ENCODE measurements around the gene KCNIP1. TPM values are rescaled to one million over a fixed set of nuclear protein-coding genes. Genes with fewer than 3 reads are reported as not detected.

The KCNIP1 gene
- total and polyA plus RNA-seq, 2 of the 13 experiments (the other 11 are each of a cell fraction or from before 2014, with no cell fraction given) = not detected

- H3K27me3 ChIP-seq (ENCODE audit: control insufficient read depth in 1 of 2, insufficient read depth in 2 of 2, low read length in 2 of 2) = no peaks in the 10 kb centered on the region
- no peak for ATAC-seq
- TF ChIP-seq ZNF33A (CRISPR knock-in tag; IDR thresholded peaks at IDR 0.05; ENCODE audit: borderline replicate concordance) (no peak), ZNF414 (CRISPR knock-in tag; IDR thresholded peaks at IDR 0.05) (no peak), ZNF343 (CRISPR knock-in tag; IDR thresholded peaks at IDR 0.05) (no peak), ZNF224 (CRISPR knock-in tag; IDR thresholded peaks at IDR 0.05) (no peak), ZNF235 (CRISPR knock-in tag; IDR thresholded peaks at IDR 0.05; ENCODE audit: borderline replicate concordance) (no peak), ETV6 (CRISPR knock-in tag; conservative IDR thresholded peaks at IDR 0.05) (no peak), EP300 (IDR thresholded peaks at IDR 0.05; ENCODE audit: low read depth in 2 of 2, low read length in 2 of 2) (no peak), EP300 (CRISPR knock-in tag; IDR thresholded peaks at IDR 0.05; ENCODE audit: borderline replicate concordance) (no peak)
- H4K20me1 ChIP-seq (ENCODE audit: insufficient read depth, low read length) = no peaks in the 10 kb centered on the region
- H3K4me1 ChIP-seq (ENCODE audit: insufficient read depth, low read length) = no peaks in the 10 kb centered on the region
- no peak overlapping the region for H3K9ac ChIP-seq (ENCODE audit: insufficient read depth, low read depth, low read length)
- H2AFZ ChIP-seq (ENCODE audit: low read length) = no peak overlapping the region
- no peaks in the 10 kb centered on the region for H3K36me3 ChIP-seq (replicated peaks in 1 of 2; ENCODE audit: control insufficient read depth in 1 of 2, insufficient read depth in 2 of 2, low read length in 2 of 2)
- WGBS (ENCODE audit: low lambda C conversion rate) = 33% methylated on average over 5 of the region's 5 CpGs
- no peaks in the 10 kb centered on the region for H3K9me3 ChIP-seq (ENCODE audit: low read length)
- in situ Hi-C loops (cut with HindIII; ENCODE audit: extremely low pct_ligation_motif_present, low pct_unique_long_range_greater_than_20kb) = no loop called here
- DNase-seq (ENCODE audit: low spot score) = no peak
- ChIA-PET POLR2A (no interaction called here), CTCF (ENCODE audit: low intra/inter-chr PET ratio, low total read pairs) (no interaction called here)
- BruUV-seq (replicated peaks) = no TSS peak
- no peak overlapping the region for H3K27ac ChIP-seq (ENCODE audit: extremely low read length, insufficient read depth, low read length)
- FAIRE-seq = no peak
- H3K4me2 ChIP-seq (ENCODE audit: low read depth, low read length) = no peak overlapping the region
- no peak overlapping the region for H3K4me3 ChIP-seq (replicated peaks in 1 of 3; ENCODE audit: insufficient read depth in 1 of 3, low read depth in 2 of 3, low read length in 3 of 3)
- intact Hi-C loops (cut with micrococcal nuclease; ENCODE audit: unreplicated experiment) = no loop called here
- H3K79me2 ChIP-seq (ENCODE audit: insufficient read depth, low read length) = no peaks in the 10 kb centered on the region
Measured at GRCh38 chr5:170480260-170480659, 23.6 kb upstream of the KCNIP1 start.

- ATAC-seq (no peak), DNase-seq (ENCODE audit: low spot score) (no peak), FAIRE-seq (no peak)
- Histone ChIP-seq H3K9ac (ENCODE audit: insufficient read depth, low read depth, low read length) (no peak overlapping the region), H2AFZ (ENCODE audit: low read length) (no peak overlapping the region), H3K27me3 (ENCODE audit: control insufficient read depth in 1 of 2, insufficient read depth in 2 of 2, low read length in 2 of 2) (peaks cover 0 to 1% of the 10 kb centered on the region in 2 experiments; a peak in 1 of 5 replicates), H3K36me3 (replicated peaks in 1 of 2; ENCODE audit: control insufficient read depth in 1 of 2, insufficient read depth in 2 of 2, low read length in 2 of 2) (no peaks in the 10 kb centered on the region), H3K79me2 (ENCODE audit: insufficient read depth, low read length) (no peaks in the 10 kb centered on the region), H3K9me3 (ENCODE audit: low read length) (no peaks in the 10 kb centered on the region), H3K4me1 (ENCODE audit: insufficient read depth, low read length) (no peaks in the 10 kb centered on the region), H3K27ac (ENCODE audit: extremely low read length, insufficient read depth, low read length) (no peak overlapping the region), H3K4me2 (ENCODE audit: low read depth, low read length) (no peak overlapping the region), H4K20me1 (ENCODE audit: insufficient read depth, low read length) (no peaks in the 10 kb centered on the region), H3K4me3 (replicated peaks in 1 of 3; ENCODE audit: insufficient read depth in 1 of 3, low read depth in 2 of 3, low read length in 3 of 3) (no peak overlapping the region)
- 8% methylated on average over 2 of the region's 2 CpGs for WGBS (ENCODE audit: low lambda C conversion rate)
- POLR2A ChIA-PET = no interaction called here
- CTCF ChIA-PET (ENCODE audit: low intra/inter-chr PET ratio, low total read pairs) = no interaction called here
- BruUV-seq (replicated peaks) = no TSS peak
- in situ Hi-C loops (cut with HindIII; ENCODE audit: extremely low pct_ligation_motif_present, low pct_unique_long_range_greater_than_20kb) (no loop called here), intact Hi-C loops (cut with micrococcal nuclease; ENCODE audit: unreplicated experiment) (no loop called here)
- TF ChIP-seq ZNF530 (CRISPR knock-in tag; IDR thresholded peaks at IDR 0.05; ENCODE audit: low read depth) = no peak
- no peak for TF ChIP-seq ZHX1 (CRISPR knock-in tag; IDR thresholded peaks at IDR 0.05; ENCODE audit: low read depth)
Measured at GRCh38 chr5:170481849-170482248, 22.0 kb upstream of the KCNIP1 start.

Measured in HepG2 (cell line).